ENCODE measurements around the gene AUTS2. TPM values are rescaled to one million over a fixed set of nuclear protein-coding genes. Genes with fewer than 3 reads are reported as not detected.

The AUTS2 gene
- total RNA-seq, 1 experiment from 2014 or later, result 50.0 TPM

- TF ChIP-seq ERG (CRISPR knock-in tag; IDR thresholded peaks at IDR 0.05), result no peak
Measured at GRCh38 chr7:70387217-70387616, 788.9 kb downstream of the AUTS2 start (continued).

- ATAC-seq (no peak), DNase-seq (ENCODE audit: low spot score) (no peak)
- Mint-ChIP-seq H3K36me3 (no peaks in the 10 kb centered on the region), H3K4me1 (peaks cover 4% of the 10 kb centered on the region), H3K27me3 (ENCODE audit: low read depth) (no peaks in the 10 kb centered on the region), H3K9me3 (no peaks in the 10 kb centered on the region), H3K27ac (no peak overlapping the region), H3K4me3 (no peak overlapping the region)
- POLR2A ChIA-PET, result no interaction called here
- CTCF ChIA-PET, result no interaction called here
- no peak for TF ChIP-seq ATF2 (CRISPR knock-in tag; IDR thresholded peaks at IDR 0.05; ENCODE audit: borderline replicate concordance, low read depth)
- no peak for TF ChIP-seq CREB1 (CRISPR knock-in tag; IDR thresholded peaks at IDR 0.05)
- no peak for TF ChIP-seq USF2 (CRISPR knock-in tag; IDR thresholded peaks at IDR 0.05)
- no peak for TF ChIP-seq ATF6 (CRISPR knock-in tag; IDR thresholded peaks at IDR 0.05)
- TF ChIP-seq PRDM15 (CRISPR knock-in tag; IDR thresholded peaks at IDR 0.05), result no peak
- no peak for TF ChIP-seq ZNF396 (CRISPR knock-in tag; IDR thresholded peaks at IDR 0.05; ENCODE audit: borderline replicate concordance)
- TF ChIP-seq ATF1 (CRISPR knock-in tag; IDR thresholded peaks at IDR 0.05), result no peak
- no peak for TF ChIP-seq RORB (CRISPR knock-in tag; IDR thresholded peaks at IDR 0.05)
- no peak for TF ChIP-seq TEAD4 (CRISPR knock-in tag; IDR thresholded peaks at IDR 0.05)
- TF ChIP-seq PRRX2 (CRISPR knock-in tag; IDR thresholded peaks at IDR 0.05), result no peak
- TF ChIP-seq, protein P1, sequence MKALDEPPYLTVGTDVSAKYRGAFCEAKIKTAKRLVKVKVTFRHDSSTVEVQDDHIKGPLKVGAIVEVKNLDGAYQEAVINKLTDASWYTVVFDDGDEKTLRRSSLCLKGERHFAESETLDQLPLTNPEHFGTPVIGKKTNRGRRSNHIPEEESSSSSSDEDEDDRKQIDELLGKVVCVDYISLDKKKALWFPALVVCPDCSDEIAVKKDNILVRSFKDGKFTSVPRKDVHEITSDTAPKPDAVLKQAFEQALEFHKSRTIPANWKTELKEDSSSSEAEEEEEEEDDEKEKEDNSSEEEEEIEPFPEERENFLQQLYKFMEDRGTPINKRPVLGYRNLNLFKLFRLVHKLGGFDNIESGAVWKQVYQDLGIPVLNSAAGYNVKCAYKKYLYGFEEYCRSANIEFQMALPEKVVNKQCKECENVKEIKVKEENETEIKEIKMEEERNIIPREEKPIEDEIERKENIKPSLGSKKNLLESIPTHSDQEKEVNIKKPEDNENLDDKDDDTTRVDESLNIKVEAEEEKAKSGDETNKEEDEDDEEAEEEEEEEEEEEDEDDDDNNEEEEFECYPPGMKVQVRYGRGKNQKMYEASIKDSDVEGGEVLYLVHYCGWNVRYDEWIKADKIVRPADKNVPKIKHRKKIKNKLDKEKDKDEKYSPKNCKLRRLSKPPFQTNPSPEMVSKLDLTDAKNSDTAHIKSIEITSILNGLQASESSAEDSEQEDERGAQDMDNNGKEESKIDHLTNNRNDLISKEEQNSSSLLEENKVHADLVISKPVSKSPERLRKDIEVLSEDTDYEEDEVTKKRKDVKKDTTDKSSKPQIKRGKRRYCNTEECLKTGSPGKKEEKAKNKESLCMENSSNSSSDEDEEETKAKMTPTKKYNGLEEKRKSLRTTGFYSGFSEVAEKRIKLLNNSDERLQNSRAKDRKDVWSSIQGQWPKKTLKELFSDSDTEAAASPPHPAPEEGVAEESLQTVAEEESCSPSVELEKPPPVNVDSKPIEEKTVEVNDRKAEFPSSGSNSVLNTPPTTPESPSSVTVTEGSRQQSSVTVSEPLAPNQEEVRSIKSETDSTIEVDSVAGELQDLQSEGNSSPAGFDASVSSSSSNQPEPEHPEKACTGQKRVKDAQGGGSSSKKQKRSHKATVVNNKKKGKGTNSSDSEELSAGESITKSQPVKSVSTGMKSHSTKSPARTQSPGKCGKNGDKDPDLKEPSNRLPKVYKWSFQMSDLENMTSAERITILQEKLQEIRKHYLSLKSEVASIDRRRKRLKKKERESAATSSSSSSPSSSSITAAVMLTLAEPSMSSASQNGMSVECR (CRISPR knock-in tag; IDR thresholded peaks at IDR 0.05; ENCODE audit: borderline replicate concordance), result no peak
- TF ChIP-seq RELA (CRISPR knock-in tag; IDR thresholded peaks at IDR 0.05; ENCODE audit: borderline replicate concordance), result no peak
- TF ChIP-seq, protein P2, sequence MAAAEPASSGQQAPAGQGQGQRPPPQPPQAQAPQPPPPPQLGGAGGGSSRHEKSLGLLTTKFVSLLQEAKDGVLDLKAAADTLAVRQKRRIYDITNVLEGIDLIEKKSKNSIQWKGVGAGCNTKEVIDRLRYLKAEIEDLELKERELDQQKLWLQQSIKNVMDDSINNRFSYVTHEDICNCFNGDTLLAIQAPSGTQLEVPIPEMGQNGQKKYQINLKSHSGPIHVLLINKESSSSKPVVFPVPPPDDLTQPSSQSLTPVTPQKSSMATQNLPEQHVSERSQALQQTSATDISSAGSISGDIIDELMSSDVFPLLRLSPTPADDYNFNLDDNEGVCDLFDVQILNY (CRISPR knock-in tag; IDR thresholded peaks at IDR 0.05), result no peak
- TF ChIP-seq HMGXB4 (CRISPR knock-in tag; IDR thresholded peaks at IDR 0.05), result no peak
Measured at GRCh38 chr7:70389531-70390151, 791.4 kb downstream of the AUTS2 start.
